Activated CD8-positive, alpha-beta memory T cell treated with anti-CD3 and anti-CD28 coated beads for 36 hours (primary cell): ENCODE measurements around the gene CYP2C18. TPM values are rescaled to one million over a fixed set of nuclear protein-coding genes. Genes with fewer than 3 reads are reported as not detected.
"Not testable (repeated sequence)": the region's sequence is repeated elsewhere in the genome, so short reads cannot be mapped to it uniquely, and the experiment has no call there.

Experiments used
- CTCF ChIA-PET: fragments of 350-600 bp; sonication (Branson Sonifier 250); formaldehyde crosslinking; loops from one replicate; lab custom pipeline; 2021; ENCODE audit warnings: antibody characterized with exemption; lab: Charles Lee
- POLR2A ChIA-PET: fragments of 350-600 bp; sonication (Branson Sonifier 250); formaldehyde crosslinking; loops from one replicate; lab custom pipeline; 2021; ENCODE audit warnings: antibody characterized with exemption; lab: Charles Lee
- total RNA-seq, 2 experiments: library from RNA; stranded (reverse); gene quantifications; one replicate each; pipeline ENCODE4 v1.2.3, GENCODE V29; 2021

The CYP2C18 gene
- not detected for total RNA-seq

DNA sequence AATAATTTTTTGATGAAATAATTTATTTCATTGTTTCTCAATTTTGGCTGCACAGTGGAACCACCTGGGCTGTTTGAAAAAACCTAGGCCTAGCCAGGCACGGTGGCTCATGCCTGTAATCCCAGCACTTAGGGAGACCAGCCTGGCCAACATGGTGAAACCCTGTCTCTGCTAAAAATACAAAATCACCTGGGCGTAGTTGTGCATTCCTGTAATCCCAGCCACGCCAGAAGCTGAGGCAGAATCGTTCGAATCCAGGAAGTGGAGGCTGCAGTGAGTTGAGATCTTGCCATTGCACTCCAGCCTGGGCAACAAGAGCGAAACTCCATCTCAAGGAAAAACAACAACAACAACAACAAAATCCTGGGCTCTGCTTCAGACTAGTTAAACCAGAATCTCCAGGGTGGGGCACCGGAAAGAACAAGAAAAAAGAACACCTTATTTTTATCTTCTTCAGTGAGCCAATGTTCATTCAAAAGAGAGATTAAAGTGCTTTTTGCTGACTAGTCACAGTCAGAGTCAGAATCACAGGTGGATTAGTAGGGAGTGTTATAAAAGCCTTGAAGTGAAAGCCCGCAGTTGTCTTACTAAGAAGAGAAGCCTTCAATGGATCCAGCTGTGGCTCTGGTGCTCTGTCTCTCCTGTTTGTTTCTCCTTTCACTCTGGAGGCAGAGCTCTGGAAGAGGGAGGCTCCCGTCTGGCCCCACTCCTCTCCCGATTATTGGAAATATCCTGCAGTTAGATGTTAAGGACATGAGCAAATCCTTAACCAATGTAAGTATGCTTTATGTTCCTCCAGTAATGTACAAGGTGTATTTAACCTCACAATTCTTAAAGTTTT, at the start of gene CYP2C18:
TSS of gene CYP2C18 (plus strand) at position 516 of the 841 bp plus-strand sequence. CDS start at position 607, 91 bp downstream.
- ChIA-PET CTCF (no interaction called here), POLR2A (no interaction called here)

DNA sequence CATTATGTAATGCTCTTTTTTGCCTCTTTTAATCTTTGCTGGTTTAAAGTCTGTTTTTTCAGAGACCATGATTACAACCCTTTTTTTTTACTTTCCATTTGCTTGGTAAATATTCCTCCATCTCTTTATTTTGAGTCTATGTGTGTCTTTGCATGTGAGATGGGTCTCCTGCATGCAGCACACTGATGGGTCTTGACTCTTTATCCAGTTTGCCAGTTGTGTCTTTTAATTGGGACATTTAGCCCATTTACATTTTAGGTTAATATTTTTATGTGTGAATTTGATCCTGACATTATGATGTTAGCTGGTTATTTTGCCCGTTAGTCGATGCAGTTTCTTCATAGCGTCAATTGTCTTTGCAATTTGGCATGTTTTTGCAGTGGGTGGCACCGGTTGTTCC, 45.4 kb upstream of the CYP2C18 start:
- CTCF ChIA-PET, POLR2A ChIA-PET: not testable (repeated sequence)

DNA sequence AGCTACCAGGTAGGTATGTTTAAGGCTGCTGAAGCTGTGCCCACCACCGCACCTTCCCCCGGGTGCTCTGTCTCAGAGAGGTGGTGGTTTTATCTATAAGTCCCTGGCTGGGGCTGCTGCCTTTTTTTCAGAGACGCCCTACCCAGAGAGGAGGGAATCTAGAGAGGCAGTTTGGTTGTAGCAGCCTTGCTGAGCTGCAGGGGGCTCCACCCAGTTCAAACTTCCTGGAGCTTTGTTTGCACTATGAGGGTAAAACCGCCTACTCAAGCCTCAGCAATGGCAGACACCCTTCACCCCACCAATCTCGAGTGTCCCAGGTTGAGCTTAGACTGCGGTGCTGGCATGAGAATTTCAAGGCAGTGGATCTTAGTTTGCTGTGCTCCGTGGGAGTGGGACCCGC, 43.6 kb upstream of the CYP2C18 start:
- POLR2A ChIA-PET: no interaction called here
- CTCF ChIA-PET: no interaction called here

DNA sequence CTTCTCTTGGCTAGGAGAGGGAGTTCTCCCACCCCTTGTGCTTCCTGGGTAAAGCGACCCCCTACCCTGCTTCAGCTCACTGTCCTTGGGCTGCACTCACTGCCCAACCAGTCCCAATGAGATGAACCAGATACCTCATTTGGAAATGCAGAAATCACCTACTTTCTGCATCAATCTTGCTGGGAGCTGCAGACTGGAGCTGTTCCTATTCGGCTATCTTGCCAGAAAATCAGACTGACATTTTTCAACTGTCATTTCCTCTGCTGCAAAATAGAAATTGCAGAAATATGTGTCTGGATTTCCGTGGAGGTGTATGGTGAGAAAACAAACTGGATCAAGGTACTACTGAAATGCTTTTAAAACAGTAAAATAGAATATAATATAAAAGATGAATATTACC, 43.0 kb upstream of the CYP2C18 start:
- ChIA-PET POLR2A (no interaction called here), CTCF (no interaction called here)

DNA sequence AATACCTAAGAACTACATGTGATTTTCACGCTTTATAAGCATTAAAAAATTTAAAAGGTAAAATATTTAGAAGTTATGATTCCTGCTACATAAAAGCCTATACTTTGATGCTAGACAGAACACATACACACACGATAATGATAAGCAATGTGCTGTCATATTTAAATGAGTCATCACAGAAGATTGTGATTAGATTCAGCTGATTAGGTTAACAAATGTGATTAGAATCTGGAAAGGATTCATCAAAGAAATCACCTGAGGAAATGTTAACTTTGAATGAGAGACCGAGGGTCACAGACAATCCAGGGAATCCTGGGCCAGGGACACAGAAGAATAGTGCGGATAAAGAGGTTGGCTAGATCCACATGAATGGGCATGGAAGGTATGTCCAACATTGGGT, 42.0 kb upstream of the CYP2C18 start:
- CTCF ChIA-PET: no interaction called here
- POLR2A ChIA-PET: no interaction called here

DNA sequence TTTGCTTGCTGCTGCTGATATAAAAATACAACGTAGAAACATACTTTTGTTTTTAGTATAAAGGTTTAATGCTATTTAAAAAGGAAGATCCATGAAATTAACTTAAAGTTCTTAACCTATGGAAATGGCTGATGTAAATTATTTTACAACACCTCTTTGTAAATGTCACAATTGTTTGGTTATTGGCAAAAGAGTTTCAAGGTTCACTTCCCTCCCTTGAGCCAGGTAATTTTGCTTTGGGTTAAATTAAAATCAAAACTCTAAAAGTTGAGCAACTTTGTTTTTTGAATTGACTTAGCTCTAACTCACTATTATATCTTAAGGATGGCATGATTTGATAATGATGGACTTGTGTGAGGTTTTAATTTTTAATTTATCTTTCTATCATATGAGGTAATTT, 39.2 kb upstream of the CYP2C18 start:
- ChIA-PET CTCF (no interaction called here), POLR2A (no interaction called here)

DNA sequence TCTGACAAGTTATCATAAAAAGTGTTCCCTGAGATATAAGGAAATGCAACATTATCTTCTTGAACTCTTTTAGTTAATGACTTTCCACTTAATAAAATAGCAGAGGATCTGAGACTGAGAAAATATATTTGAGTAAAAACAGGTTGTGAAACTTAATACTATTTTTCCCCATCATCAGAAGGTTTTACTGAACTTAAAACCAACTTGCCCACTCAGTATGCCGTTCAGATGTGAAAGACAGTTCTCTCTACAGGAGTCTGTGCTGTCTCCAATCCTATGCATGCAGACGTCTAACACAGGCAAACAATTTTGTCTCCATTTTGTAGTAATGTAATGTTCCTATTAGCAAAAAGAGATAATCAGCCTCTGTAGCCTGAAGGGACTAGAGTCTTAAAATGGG, 38.2 kb upstream of the CYP2C18 start:
- POLR2A ChIA-PET: no interaction called here
- CTCF ChIA-PET: no interaction called here

DNA sequence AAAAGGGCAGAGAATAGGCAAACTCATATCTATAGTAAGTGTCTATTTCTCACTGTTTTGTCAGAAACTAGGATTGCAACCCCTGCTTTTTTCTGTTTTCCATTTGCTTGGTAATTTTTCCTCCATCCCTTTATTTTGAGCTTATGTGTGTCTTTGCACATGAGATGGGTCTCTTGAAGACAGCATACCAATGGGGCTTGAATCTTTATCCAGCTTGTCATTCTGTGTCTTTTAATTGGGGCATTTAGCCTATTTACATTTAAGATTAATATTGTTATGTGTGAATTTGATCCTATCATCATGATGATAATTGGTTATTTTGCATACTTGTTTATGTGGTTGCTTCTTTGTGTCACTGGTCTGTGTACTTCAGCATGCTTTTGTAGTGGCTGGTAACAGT, 28.3 kb upstream of the CYP2C18 start:
- CTCF ChIA-PET, POLR2A ChIA-PET: not testable (repeated sequence)

DNA sequence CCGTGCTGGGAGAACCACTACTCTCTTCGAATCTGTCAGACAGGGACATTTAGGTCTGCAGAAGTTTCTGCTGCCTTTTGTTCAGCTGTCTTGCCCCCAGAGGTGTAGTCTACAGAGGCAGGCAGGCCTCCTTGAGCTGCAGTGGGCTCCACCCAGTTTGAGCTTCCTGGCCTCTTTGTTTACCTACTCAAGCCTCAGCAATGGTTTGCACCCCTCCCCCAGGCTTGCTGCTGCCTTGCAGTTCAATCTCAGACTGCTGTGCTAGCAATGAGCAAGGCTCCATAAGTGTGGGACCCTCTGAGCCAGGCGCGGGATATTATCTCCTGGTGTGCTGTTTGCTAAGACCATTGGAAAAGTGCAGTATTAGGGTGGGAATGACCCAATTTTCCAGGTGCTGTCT, 20.5 kb upstream of the CYP2C18 start:
- CTCF ChIA-PET, POLR2A ChIA-PET: not testable (repeated sequence)

DNA sequence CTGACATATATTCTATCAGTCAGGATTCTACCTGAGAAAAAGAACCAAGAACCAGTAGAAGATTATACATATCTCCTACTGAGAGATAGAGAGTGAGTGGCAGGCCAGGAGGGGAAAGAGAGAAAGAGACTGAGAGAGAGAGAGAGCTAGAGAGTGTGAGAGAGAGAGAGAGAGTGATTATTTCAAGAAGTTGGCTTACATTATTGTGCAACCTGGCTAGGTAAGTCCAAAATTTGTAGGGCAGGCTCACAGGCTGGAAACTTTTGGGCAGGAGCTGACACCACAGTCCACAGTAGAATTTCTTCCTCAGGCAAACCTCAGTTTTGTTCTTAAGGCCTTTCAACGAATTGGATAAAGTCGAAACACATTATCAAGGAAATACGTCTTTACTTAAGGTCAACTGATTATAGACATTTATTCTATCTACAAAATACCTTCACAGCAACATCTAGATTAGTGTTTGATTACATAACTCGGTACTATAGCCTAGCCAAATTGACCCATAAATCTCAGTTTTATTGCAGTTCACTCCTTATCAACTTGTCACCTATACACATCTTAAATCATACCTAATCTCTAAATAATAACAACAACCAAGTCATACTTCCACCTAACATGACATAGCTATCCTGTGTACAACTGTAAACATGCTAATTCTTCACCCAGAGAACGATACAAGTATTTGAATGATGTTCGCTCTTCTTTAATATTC, 17.0 kb upstream of the CYP2C18 start:
- CTCF ChIA-PET: no interaction called here
- POLR2A ChIA-PET: no interaction called here

DNA sequence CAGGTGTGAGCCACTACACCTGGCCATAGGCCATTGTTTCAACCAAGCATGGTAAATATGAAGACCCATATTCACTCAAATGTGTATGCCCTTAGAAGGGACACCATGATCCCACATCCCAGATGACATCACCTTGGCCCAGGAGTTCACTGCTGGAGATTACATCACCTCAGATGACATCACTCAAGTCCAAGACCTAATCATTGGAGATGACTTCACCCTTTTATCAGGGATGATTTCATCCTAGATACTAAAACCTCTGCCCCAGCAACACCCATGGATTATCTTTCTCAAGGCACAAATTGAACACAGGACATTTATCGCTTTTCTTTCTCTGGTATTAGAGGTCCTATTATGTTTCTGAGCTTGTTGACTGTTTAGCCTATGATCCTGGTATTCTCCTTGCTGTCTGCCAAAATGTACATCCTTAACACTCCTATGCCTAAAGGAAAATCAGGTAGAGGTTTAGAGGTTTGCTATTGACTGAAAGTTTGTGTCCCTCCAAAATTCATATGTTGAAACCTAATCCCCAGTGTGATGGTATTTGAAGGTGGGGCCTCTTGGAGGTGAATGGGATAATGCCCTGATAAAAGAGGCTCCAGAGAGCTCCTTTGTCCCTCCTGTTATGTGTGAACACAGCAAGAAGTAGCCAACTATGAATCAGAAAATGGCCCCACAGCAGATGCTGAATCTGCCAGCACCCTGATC, 9.8 kb upstream of the CYP2C18 start:
- ChIA-PET CTCF (no interaction called here), POLR2A (no interaction called here)

DNA sequence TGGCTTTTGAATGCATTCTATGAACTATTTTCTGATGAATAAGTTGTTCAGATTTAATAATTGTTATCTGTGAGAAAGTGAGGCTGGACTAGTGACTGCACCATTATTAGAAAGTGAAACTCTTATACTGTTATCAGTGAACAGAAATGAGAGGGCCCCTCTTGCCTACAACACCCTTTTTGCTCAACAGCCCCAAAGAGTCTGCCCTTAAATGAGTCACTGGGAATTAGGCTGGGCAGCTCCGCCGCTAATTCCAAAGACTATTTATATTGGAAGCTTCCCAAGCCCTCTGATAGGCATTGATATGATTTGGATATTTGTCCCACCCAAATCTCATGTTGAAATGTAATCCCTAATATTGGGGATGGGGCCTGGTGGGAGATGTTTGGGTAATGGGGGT, 7.0 kb upstream of the CYP2C18 start:
- ChIA-PET POLR2A (no interaction called here), CTCF (no interaction called here)

DNA sequence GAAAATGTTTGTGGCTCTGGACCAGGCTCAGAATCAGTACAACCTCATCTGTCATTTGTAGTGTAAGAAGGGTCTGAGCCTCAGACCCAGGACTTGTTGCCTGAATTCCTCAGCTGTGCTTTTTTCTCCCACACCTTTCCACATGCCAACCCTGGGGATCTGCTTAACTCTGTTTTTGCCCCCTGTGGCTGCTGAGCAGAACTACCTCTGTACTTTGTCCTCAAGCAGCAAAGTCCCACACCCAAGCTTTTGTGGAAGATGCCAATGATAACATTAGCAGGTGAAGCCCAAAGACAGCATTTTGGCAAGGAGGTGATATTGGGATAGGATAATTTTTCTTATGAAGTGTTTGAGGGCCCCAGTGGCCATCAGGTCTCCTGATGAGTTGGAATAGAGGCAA, 5.8 kb upstream of the CYP2C18 start:
- CTCF ChIA-PET: no interaction called here
- POLR2A ChIA-PET: no interaction called here

DNA sequence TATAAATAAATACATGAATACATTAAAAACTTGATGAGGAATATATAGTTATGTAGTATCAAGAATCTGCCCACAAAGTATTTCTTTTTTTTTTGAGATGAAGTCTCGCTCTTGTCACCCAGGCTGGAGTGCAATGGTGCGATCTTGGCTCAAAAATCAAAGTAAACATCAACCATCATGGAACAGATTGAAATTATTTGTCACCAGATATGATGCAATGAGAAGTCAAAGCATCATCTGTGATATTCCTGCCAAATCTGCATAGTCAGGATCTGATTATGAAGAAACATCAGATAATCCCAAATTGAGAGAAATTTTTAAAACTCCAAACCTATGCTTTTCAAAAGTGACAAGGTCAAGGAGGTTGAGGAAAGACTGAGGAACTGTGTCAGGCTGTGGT, 5.1 kb upstream of the CYP2C18 start:
- POLR2A ChIA-PET: no interaction called here
- CTCF ChIA-PET: no interaction called here

DNA sequence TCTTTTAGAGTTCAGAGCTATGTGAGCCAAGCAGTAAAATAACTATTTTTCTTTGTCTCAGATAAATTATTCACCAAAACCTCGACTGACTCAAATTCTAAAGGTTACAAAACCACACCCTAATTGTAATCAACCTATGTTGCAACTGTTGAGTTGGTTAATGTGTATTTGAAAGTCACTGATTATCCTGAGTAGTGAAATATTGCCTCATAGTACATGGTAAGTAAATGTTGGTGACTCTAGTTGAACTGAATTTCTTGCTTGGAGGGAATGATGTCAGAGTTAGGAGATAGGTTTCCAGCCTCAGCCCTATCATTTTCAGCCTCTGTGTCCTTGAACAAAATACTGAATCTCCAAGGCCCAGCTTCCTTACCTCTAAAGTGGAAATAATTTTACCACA, 3.0 kb upstream of the CYP2C18 start:
- ChIA-PET CTCF (no interaction called here), POLR2A (interaction anchor here (0.6 kb wide), 1 partner anchor 319 kb away, joined by 3 read pairs; no protein-coding TSS in a partner anchor)

DNA sequence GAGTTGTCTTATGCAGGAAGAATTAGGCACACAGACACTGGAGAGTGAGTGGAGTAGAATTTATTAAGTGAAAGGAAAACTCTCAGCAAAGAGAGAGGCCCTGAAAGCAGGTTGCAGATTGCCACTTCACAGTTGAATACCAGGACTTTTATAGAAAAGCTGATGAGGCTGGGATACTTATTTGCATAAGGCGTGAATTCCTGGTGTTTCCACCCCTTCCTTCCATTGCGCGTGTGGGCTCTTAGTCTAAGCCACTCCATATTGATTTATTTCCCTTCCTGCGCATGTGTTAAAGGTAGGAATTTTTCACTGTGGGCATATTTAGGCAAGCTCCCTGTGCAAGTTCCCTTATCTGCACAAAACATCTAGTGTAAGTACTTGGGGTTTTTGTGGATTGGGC, 893 bp upstream of the CYP2C18 start:
- CTCF ChIA-PET: not testable (repeated sequence)

DNA sequence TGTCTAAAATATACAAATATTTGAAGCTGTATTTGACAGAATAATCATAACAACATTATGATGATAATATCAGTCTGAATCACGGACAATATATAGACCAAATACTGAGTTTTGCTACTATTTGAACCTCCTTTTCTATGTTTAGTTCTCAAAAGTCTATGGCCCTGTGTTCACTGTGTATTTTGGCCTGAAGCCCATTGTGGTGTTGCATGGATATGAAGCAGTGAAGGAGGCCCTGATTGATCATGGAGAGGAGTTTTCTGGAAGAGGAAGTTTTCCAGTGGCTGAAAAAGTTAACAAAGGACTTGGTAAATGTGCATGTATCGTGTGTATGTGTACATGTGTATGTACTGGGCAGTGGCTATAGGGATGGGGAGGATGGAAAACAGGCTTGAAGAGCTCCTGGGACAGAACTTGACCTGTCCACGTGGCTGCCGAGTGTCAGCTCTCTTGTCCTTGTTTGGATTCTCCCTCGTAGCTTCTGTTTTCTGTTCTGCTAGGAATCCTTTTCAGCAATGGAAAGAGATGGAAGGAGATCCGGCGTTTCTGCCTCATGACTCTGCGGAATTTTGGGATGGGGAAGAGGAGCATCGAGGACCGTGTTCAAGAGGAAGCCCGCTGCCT, 4.2 kb downstream of the CYP2C18 start:
- ChIA-PET POLR2A (no interaction called here), CTCF (no interaction called here)

More for the DNA sequence above, 893 bp upstream of the CYP2C18 start:
- POLR2A ChIA-PET: not testable (repeated sequence)

DNA sequence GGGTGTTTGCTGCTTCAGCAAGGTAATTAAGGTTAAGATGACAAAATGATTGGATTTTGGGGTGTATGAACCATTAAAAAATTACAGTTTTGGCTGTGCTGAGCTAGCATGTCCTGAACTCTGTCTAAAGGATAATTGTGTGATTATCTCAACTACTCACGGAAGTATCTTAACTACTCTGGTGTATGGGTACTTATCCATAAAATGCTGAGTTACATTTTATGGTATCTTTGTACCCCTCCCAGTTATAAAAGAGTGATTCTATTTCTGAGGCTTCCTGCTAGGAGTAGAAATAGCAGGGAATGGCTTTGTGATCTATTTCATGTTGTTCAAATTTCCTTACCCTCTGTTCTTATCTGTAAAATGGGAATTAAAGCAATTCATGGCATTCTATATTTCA, 22.6 kb downstream of the CYP2C18 start:
- ChIA-PET POLR2A (no interaction called here), CTCF (no interaction called here)

DNA sequence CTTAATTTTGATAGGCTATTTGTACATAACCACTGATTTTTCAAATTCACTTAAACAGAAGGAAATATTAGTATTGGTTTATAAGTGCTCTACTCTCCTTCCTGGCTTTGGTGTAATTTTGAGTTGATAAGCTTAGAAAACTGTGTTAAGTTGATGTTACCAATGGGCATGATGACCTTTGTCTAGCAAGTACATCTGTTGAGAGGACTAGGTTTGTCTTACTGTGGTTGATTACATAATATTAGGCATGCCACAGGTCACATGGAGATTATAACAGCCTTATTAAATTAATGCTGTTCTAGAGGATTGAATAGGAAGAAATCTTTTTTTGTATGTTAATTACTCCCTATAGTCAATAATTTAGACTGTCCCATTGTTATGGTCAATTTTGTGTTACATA, 27.0 kb downstream of the CYP2C18 start:
- ChIA-PET POLR2A (no interaction called here), CTCF (no interaction called here)

DNA sequence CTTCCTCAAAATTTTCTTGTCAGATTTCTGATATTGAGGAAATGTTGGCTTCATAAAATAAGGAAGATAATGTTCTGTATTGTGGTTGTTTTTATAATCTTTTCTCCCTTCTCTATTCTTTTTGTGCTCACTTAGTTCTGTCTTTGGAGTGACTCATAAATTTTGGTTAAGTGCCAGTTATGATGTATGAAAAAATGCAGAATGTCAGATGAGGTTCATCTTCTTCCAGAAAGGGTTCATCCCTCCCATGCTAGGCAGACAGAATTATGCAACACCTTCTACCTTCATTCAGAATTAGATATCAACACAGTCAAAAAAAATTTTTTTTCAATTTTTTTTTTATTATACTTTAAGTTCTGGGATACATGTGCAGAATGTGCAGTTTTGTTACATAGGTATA, 42.3 kb downstream of the CYP2C18 start:
- POLR2A ChIA-PET: no interaction called here

More for the DNA sequence above, 42.3 kb downstream of the CYP2C18 start:
- CTCF ChIA-PET: no interaction called here
